Activated T-helper 2 cell treated with anti-CD3 and anti-CD28 coated beads, Interferon-gamma antibody, Interleukin-2, Interleukin-4, amounts not matched to agents 10 μg/mL and 5 μg/mL and 100 μg/mL, durations not matched to agents 14 hours and 24 hours and 36 hours (primary cell): ENCODE data around the gene CUL9. TPM values are rescaled to one million over a fixed set of nuclear protein-coding genes. Genes with fewer than 3 reads are reported as not detected.

Experiments
- DNase-seq: peaks from one replicate; pipeline ENCODE4 v3.0.0; 2021; ENCODE audit warnings: low spot score
- H3K27ac Mint-ChIP-seq: one replicate; pipeline ENCODE4 v1.8.0; 2021; ENCODE audit warnings: mixed read lengths
- H3K27me3 Mint-ChIP-seq: one replicate; pipeline ENCODE4 v1.8.0; 2021; ENCODE audit warnings: low read depth, mixed read lengths
- H3K36me3 Mint-ChIP-seq: one replicate; pipeline ENCODE4 v1.8.0; 2021; ENCODE audit warnings: low read depth, mixed read lengths
- H3K4me1 Mint-ChIP-seq: one replicate; pipeline ENCODE4 v1.8.0; 2021; ENCODE audit warnings: low read depth, mixed read lengths
- H3K4me3 Mint-ChIP-seq: one replicate; pipeline ENCODE4 v1.8.0; 2021; ENCODE audit warnings: low read depth, mild to moderate bottlenecking, moderate library complexity, mixed read lengths
- H3K9me3 Mint-ChIP-seq: one replicate; pipeline ENCODE4 v1.8.0; 2021; ENCODE audit warnings: mixed read lengths
- intact Hi-C: fragments of 100-400 bp; cut with micrococcal nuclease; formaldehyde crosslinking; loops from one replicate; pipeline ENCODE4 v1.15.1; 2023
- total RNA-seq: library from RNA; stranded (reverse); gene quantifications from 2 replicates; pipeline ENCODE4 v1.2.3, GENCODE V29; 2022

Gene CUL9
- total RNA-seq, 1 donor from 2014 or later, result 34.3 TPM

GRCh38 chr6:43261198-43261597 is 79.2 kb downstream of the CUL9 start:
- Mint-ChIP-seq H3K9me3 (no peaks in the 10 kb centered on the region), H3K4me3 (no peak overlapping the region), H3K27me3 (no peaks in the 10 kb centered on the region), H3K36me3 (no peaks in the 10 kb centered on the region), H3K4me1 (peaks cover 15% of the 10 kb centered on the region), H3K27ac (no peak overlapping the region)
- intact Hi-C loops, result loop anchor here (5.0 kb wide), 1 partner anchor 136 kb away; no protein-coding TSS in a partner anchor
- no peak for DNase-seq

GRCh38 chr6:43262000-43262779 is 80.2 kb downstream of the CUL9 start:
- Mint-ChIP-seq H3K9me3 (no peaks in the 10 kb centered on the region), H3K36me3 (no peaks in the 10 kb centered on the region), H3K27me3 (peaks cover under 1% of the 10 kb centered on the region), H3K27ac (no peak overlapping the region), H3K4me3 (no peak overlapping the region), H3K4me1 (peaks cover 9% of the 10 kb centered on the region)
- DNase-seq, result no peak
- intact Hi-C loops, result loop anchor here (5.0 kb wide), 1 partner anchor 135 kb away; no protein-coding TSS in a partner anchor

- H3K9me3 Mint-ChIP-seq, result no peaks in the 10 kb centered on the region
- H3K27me3 Mint-ChIP-seq, result peaks cover 4% of the 10 kb centered on the region
- H3K4me1 Mint-ChIP-seq, result peaks cover 2% of the 10 kb centered on the region
- no peak overlapping the region for H3K27ac Mint-ChIP-seq
- no peak overlapping the region for H3K4me3 Mint-ChIP-seq
- no peak for DNase-seq
- intact Hi-C loops, result loop anchor here (1.0 to 5.0 kb wide), 2 partner anchors 134 to 243 kb away; no protein-coding TSS in a partner anchor
- no peaks in the 10 kb centered on the region for H3K36me3 Mint-ChIP-seq
These were observed 80.9 kb downstream of the CUL9 start for GRCh38 chr6:43262780-43263313.

GRCh38 chr6:43263314-43264178 is 81.5 kb downstream of the CUL9 start:
- Mint-ChIP-seq H3K27ac (no peak overlapping the region), H3K36me3 (no peaks in the 10 kb centered on the region), H3K4me3 (no peak overlapping the region), H3K27me3 (peaks cover 4% of the 10 kb centered on the region), H3K4me1 (no peaks in the 10 kb centered on the region), H3K9me3 (no peaks in the 10 kb centered on the region)
- peak; percentile 60 for DNase-seq
- intact Hi-C loops, result loop anchor here (1.0 to 5.0 kb wide), 2 partner anchors 134 to 243 kb away; no protein-coding TSS in a partner anchor

- Mint-ChIP-seq H3K4me1 (peaks cover 4% of the 10 kb centered on the region), H3K27ac (no peak overlapping the region), H3K27me3 (peaks cover 11% of the 10 kb centered on the region), H3K4me3 (no peak overlapping the region), H3K9me3 (no peaks in the 10 kb centered on the region), H3K36me3 (no peaks in the 10 kb centered on the region)
- no peak for DNase-seq
- intact Hi-C loops, result loop anchor here (5.0 kb wide), 1 partner anchor 133 kb away; no protein-coding TSS in a partner anchor
These were observed 82.7 kb downstream of the CUL9 start for GRCh38 chr6:43264599-43265145.

GRCh38 chr6:43265564-43265963 is 83.6 kb downstream of the CUL9 start:
- no peak for DNase-seq
- Mint-ChIP-seq H3K27ac (no peak overlapping the region), H3K9me3 (no peaks in the 10 kb centered on the region), H3K4me3 (no peak overlapping the region), H3K4me1 (peaks cover 4% of the 10 kb centered on the region), H3K27me3 (peaks cover 16% of the 10 kb centered on the region), H3K36me3 (no peaks in the 10 kb centered on the region)
- intact Hi-C loops, result no loop called here

- Mint-ChIP-seq H3K9me3 (no peaks in the 10 kb centered on the region), H3K4me1 (peaks cover 4% of the 10 kb centered on the region), H3K36me3 (no peaks in the 10 kb centered on the region), H3K4me3 (no peak overlapping the region), H3K27ac (no peak overlapping the region), H3K27me3 (peaks cover 25% of the 10 kb centered on the region)
- intact Hi-C loops, result no loop called here
- no peak for DNase-seq
These were observed 85.8 kb downstream of the CUL9 start for GRCh38 chr6:43267619-43268354.

- intact Hi-C loops, result no loop called here
- peaks cover 30% of the 10 kb centered on the region for H3K27me3 Mint-ChIP-seq
- no peak overlapping the region for H3K4me3 Mint-ChIP-seq
- no peaks in the 10 kb centered on the region for H3K9me3 Mint-ChIP-seq
- H3K36me3 Mint-ChIP-seq, result no peaks in the 10 kb centered on the region
- H3K4me1 Mint-ChIP-seq, result peaks cover 4% of the 10 kb centered on the region
- H3K27ac Mint-ChIP-seq, result no peak overlapping the region
- no peak for DNase-seq
These were observed 86.3 kb downstream of the CUL9 start for GRCh38 chr6:43268355-43268700.

- DNase-seq, result no peak
- no peak overlapping the region for H3K27ac Mint-ChIP-seq
- no peaks in the 10 kb centered on the region for H3K36me3 Mint-ChIP-seq
- H3K9me3 Mint-ChIP-seq, result no peaks in the 10 kb centered on the region
- peaks cover 35% of the 10 kb centered on the region for H3K27me3 Mint-ChIP-seq
- H3K4me1 Mint-ChIP-seq, result peaks cover 4% of the 10 kb centered on the region
- intact Hi-C loops, result no loop called here
- peak overlapping the region; percentile 66 for H3K4me3 Mint-ChIP-seq
These were observed 86.8 kb downstream of the CUL9 start for GRCh38 chr6:43268782-43269272.

- H3K27me3 Mint-ChIP-seq, result peaks cover 41% of the 10 kb centered on the region
- peak; percentile 20 for DNase-seq
- no peak overlapping the region for H3K27ac Mint-ChIP-seq
- peak overlapping the region; percentile 66 for H3K4me3 Mint-ChIP-seq
- intact Hi-C loops, result no loop called here
- H3K4me1 Mint-ChIP-seq, result peaks cover 9% of the 10 kb centered on the region
- no peaks in the 10 kb centered on the region for H3K36me3 Mint-ChIP-seq
- no peaks in the 10 kb centered on the region for H3K9me3 Mint-ChIP-seq
These were observed 87.4 kb downstream of the CUL9 start for GRCh38 chr6:43269273-43270007.

- Mint-ChIP-seq H3K9me3 (no peaks in the 10 kb centered on the region), H3K4me1 (peaks cover 14% of the 10 kb centered on the region), H3K27ac (no peak overlapping the region), H3K36me3 (no peaks in the 10 kb centered on the region), H3K4me3 (no peak overlapping the region), H3K27me3 (peaks cover 49% of the 10 kb centered on the region)
- DNase-seq, result no peak
- intact Hi-C loops, result no loop called here
These were observed 89.3 kb downstream of the CUL9 start for GRCh38 chr6:43271103-43271815.
